ENCODE data around the gene JAG1. TPM values are rescaled to one million over a fixed set of nuclear protein-coding genes. Genes with fewer than 3 reads are reported as not detected.
A peak's percentile ranks its signal among the peaks of the same experiment; 100 is the strongest.

The JAG1 gene
- polyA plus RNA-seq, 4 donors = 6.3 to 63.7 (median 15.7) TPM

DNA sequence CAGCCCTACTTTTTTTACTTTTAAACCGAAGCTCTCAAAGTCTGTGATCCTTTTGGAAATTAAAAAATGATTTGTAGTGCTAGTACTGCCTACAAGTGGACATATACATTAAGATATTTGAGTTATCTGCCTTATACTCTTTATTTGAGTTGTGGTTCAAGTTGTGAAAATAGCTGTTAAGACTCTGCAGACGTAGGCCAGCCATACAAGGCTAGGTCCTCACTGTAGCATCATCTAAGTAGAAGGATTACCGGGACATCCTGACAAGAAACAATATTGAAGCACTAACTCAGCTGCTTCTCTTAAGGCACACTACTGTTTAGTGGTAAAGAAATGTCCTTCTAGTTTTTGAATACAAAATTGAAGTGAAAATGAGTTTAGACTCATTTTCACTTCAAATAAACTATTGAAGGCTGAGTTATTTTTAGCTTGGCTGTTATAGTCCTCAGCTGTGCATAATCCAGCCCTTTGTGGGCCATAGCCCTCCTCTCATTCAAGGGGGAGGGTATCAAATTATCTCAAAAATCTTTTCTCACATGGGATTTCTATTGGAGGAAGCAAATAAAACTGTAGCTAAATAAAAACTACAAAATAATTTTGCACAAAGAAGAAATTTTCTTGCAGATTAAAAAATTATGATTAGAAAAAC, 68.1 kb downstream of the JAG1 start:
- no peak for FAIRE-seq
- H3K4me3 ChIP-seq (ENCODE audit: low read depth in 1 of 3, low read length in 3 of 3) = no peak overlapping the region
- WGBS, 3 donors = 87 to 95% (median 94%) methylated on average over 3 of the region's 3 CpGs
- no peaks in the 10 kb centered on the region for H3K9me3 ChIP-seq (ENCODE audit: control insufficient read depth in 2 of 2, insufficient read depth in 1 of 2, low read depth in 1 of 2, low read length in 1 of 2)
- no peak for DNase-seq
- no peaks in the 10 kb centered on the region for H3K4me1 ChIP-seq (ENCODE audit: control insufficient read depth in 3 of 3, insufficient read depth in 2 of 3, low read depth in 1 of 3, low read length in 2 of 3)
- H3K36me3 ChIP-seq (ENCODE audit: control insufficient read depth in 3 of 3, insufficient read depth in 2 of 3, low read depth in 1 of 3, low read length in 3 of 3) = peaks cover 0 to 7% (median 0%) of the 10 kb centered on the region in 3 donors
- peak overlapping the region in 1 of 3 donors; percentile 52 for H3K27ac ChIP-seq (ENCODE audit: low read depth in 1 of 3, low read length in 2 of 3)
- no peaks in the 10 kb centered on the region for H3K27me3 ChIP-seq (ENCODE audit: control insufficient read depth in 3 of 3, insufficient read depth in 3 of 3, low read length in 3 of 3)

DNA sequence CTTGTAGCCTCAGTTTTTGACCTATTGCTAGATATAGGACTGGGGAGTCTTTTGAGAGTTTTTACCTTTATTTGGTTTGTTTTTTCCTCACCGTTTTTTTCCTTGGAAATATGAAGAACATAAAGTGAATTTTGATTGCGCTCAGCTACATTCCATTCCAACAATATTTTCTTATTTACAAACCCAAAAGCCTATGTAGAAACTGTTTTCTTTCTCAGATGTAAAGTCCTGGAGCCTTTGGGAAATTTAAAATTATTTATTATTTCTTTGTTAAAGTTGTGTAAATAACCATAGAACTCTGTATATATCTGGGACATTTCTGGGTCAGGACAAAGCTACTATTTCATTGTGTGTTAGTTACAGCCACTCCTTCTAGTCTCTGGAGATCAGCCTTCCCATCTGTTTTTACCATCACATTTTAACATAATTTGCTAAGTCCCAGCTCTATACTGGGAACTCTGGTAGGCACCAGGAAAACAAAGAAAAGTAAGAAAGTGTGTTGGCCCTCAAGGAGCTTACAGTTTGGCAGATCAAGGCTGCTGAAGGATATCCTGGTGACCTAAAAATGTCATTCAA, 68.8 kb downstream of the JAG1 start:
- Histone ChIP-seq H3K36me3 (ENCODE audit: control insufficient read depth in 3 of 3, insufficient read depth in 2 of 3, low read depth in 1 of 3, low read length in 3 of 3) (peaks cover 0 to 4% (median 0%) of the 10 kb centered on the region in 3 donors), H3K27me3 (ENCODE audit: control insufficient read depth in 3 of 3, insufficient read depth in 3 of 3, low read length in 3 of 3) (no peaks in the 10 kb centered on the region), H3K9me3 (ENCODE audit: control insufficient read depth in 2 of 2, insufficient read depth in 1 of 2, low read depth in 1 of 2, low read length in 1 of 2) (no peaks in the 10 kb centered on the region), H3K27ac (ENCODE audit: low read depth in 1 of 3, low read length in 2 of 3) (peak overlapping the region in 1 of 3 donors; percentile 52), H3K4me3 (ENCODE audit: low read depth in 1 of 3, low read length in 3 of 3) (no peak overlapping the region), H3K4me1 (ENCODE audit: control insufficient read depth in 3 of 3, insufficient read depth in 2 of 3, low read depth in 1 of 3, low read length in 2 of 3) (no peaks in the 10 kb centered on the region)
- FAIRE-seq = no peak
- WGBS, 3 donors = 86 to 93% (median 93%) methylated on average over 2 of the region's 2 CpGs
- DNase-seq = no peak

DNA sequence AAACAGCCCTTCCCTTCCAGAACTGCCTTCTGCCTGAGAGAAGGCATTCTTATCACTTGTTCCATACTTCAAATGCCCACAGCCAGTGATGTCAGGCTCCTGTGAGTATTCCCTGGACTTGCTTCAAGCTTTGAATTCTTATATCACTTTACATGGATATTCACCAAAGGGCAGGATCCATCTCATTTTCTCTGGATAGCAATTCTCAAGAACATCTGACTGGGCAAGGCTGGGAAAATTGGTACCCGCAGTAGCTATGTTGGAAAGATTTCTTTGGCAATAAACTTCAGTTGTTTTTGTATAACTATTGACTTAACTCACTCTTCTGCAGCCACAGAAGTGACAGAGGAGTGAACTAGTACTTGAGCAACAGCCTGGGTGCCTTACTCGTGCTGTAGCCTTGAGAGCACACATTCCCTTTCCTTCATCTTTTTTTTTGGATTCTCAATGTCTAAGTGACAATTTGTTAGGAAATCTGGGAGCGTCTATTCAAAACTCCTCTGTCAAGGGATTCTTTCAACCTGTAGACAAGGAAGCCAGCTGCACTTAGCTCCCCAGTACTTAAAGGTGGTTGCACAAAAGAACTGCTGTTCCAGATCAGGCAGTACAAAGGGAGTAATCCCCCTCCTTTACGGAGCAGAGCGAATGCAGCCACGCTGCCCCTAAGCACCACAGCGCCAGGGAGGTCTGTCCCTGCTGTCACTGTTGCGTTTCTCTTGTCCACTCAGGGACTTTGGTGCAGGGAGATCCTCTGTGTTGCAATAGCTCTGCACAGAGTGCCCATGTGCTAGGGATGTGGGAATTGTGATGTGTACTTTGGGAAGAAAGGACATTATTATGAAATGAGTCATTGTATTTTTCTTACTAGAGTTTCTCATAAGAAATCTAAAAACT, 69.6 kb downstream of the JAG1 start:
- WGBS, 3 donors = 81 to 93% (median 92%) methylated on average over 8 of the region's 8 CpGs
- no peak for DNase-seq
- no peaks in the 10 kb centered on the region for H3K9me3 ChIP-seq (ENCODE audit: control insufficient read depth in 2 of 2, insufficient read depth in 1 of 2, low read depth in 1 of 2, low read length in 1 of 2)
- no peaks in the 10 kb centered on the region for H3K4me1 ChIP-seq (ENCODE audit: control insufficient read depth in 3 of 3, insufficient read depth in 2 of 3, low read depth in 1 of 3, low read length in 2 of 3)
- H3K27ac ChIP-seq (ENCODE audit: low read depth in 1 of 3, low read length in 2 of 3) = peak overlapping the region in 2 of 3 donors; percentile 8 to 68
- no peaks in the 10 kb centered on the region for H3K27me3 ChIP-seq (ENCODE audit: control insufficient read depth in 3 of 3, insufficient read depth in 3 of 3, low read length in 3 of 3)
- no peak overlapping the region for H3K4me3 ChIP-seq (ENCODE audit: low read depth in 1 of 3, low read length in 3 of 3)
- H3K36me3 ChIP-seq (ENCODE audit: control insufficient read depth in 3 of 3, insufficient read depth in 2 of 3, low read depth in 1 of 3, low read length in 3 of 3) = peaks cover 0 to 4% (median 0%) of the 10 kb centered on the region in 3 donors
- FAIRE-seq = no peak

- FAIRE-seq (no peak), DNase-seq (no peak)
- WGBS, 3 donors = 76 to 86% (median 82%) methylated on average over 4 of the region's 4 CpGs
- H3K27ac ChIP-seq (ENCODE audit: low read depth in 1 of 3, low read length in 2 of 3) = peak overlapping the region in 1 of 3 donors; percentile 3
- H3K4me3 ChIP-seq (ENCODE audit: low read depth in 1 of 3, low read length in 3 of 3) = no peak overlapping the region
- no peaks in the 10 kb centered on the region for H3K4me1 ChIP-seq (ENCODE audit: control insufficient read depth in 3 of 3, insufficient read depth in 2 of 3, low read depth in 1 of 3, low read length in 2 of 3)
- no peaks in the 10 kb centered on the region for H3K9me3 ChIP-seq (ENCODE audit: control insufficient read depth in 2 of 2, insufficient read depth in 1 of 2, low read depth in 1 of 2, low read length in 1 of 2)
- no peaks in the 10 kb centered on the region for H3K27me3 ChIP-seq (ENCODE audit: control insufficient read depth in 3 of 3, insufficient read depth in 3 of 3, low read length in 3 of 3)
- peaks cover 0 to 2% (median 0%) of the 10 kb centered on the region in 3 donors for H3K36me3 ChIP-seq (ENCODE audit: control insufficient read depth in 3 of 3, insufficient read depth in 2 of 3, low read depth in 1 of 3, low read length in 3 of 3)
These were observed 70.4 kb downstream of the JAG1 start for GRCh38 chr20:10603378-10603777.

DNA sequence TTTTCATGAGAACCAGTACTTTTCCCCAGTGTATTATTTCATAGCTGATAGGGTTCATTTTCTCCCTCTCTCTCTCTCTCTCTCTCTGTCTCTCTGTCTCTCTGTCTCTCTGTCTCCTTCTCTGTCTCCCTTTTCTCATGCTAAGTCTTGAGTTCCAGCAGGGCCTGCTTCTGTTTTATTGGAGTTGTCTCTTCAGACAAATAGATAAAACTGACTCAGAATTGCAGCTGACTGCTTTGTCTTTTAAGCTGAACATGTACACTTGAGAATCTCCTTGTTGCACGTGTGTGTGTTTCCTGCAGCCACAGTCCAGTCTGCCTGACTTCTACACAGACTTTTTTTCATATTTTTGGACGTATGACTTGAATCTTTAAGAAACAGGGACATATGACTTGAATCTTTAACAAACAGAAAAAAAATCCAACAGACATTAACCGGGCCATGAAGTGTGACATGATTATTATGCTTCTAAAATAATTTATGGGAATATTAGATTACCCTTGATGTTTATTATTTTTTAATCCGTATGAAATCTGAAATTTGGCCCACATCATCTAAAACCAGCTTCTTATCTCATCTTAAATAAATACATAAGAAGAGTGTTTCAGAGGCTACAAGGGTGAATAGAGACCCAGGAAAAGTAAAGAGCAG, 71.5 kb downstream of the JAG1 start:
- 69 to 82% (median 75%) methylated on average over 4 of the region's 4 CpGs for WGBS, 3 donors
- H3K27ac ChIP-seq (ENCODE audit: low read depth in 1 of 3, low read length in 2 of 3) = no peak overlapping the region
- H3K27me3 ChIP-seq (ENCODE audit: control insufficient read depth in 3 of 3, insufficient read depth in 3 of 3, low read length in 3 of 3) = no peaks in the 10 kb centered on the region
- DNase-seq (no peak), FAIRE-seq (no peak)
- H3K4me3 ChIP-seq (ENCODE audit: low read depth in 1 of 3, low read length in 3 of 3) = no peak overlapping the region
- peaks cover 0 to 2% (median 0%) of the 10 kb centered on the region in 3 donors for H3K36me3 ChIP-seq (ENCODE audit: control insufficient read depth in 3 of 3, insufficient read depth in 2 of 3, low read depth in 1 of 3, low read length in 3 of 3)
- H3K4me1 ChIP-seq (ENCODE audit: control insufficient read depth in 3 of 3, insufficient read depth in 2 of 3, low read depth in 1 of 3, low read length in 2 of 3) = no peaks in the 10 kb centered on the region
- no peaks in the 10 kb centered on the region for H3K9me3 ChIP-seq (ENCODE audit: control insufficient read depth in 2 of 2, insufficient read depth in 1 of 2, low read depth in 1 of 2, low read length in 1 of 2)

- 93 to 100% (median 94%) methylated on average over 1 of the region's 1 CpG for WGBS, 3 donors
- H3K27ac ChIP-seq (ENCODE audit: low read depth in 1 of 3, low read length in 2 of 3) = no peak overlapping the region
- FAIRE-seq = no peak
These were observed 76.2 kb downstream of the JAG1 start for GRCh38 chr20:10597637-10598036.

GRCh38 chr20:10596710-10597121, 77.1 kb downstream of the JAG1 start:
- Histone ChIP-seq H3K4me1 (ENCODE audit: control insufficient read depth in 3 of 3, insufficient read depth in 2 of 3, low read depth in 1 of 3, low read length in 2 of 3) (no peaks in the 10 kb centered on the region), H3K9me3 (ENCODE audit: control insufficient read depth in 2 of 2, insufficient read depth in 1 of 2, low read depth in 1 of 2, low read length in 1 of 2) (no peaks in the 10 kb centered on the region), H3K4me3 (ENCODE audit: low read depth in 1 of 3, low read length in 3 of 3) (no peak overlapping the region), H3K36me3 (ENCODE audit: control insufficient read depth in 3 of 3, insufficient read depth in 2 of 3, low read depth in 1 of 3, low read length in 3 of 3) (no peaks in the 10 kb centered on the region), H3K27me3 (ENCODE audit: control insufficient read depth in 3 of 3, insufficient read depth in 3 of 3, low read length in 3 of 3) (no peaks in the 10 kb centered on the region), H3K27ac (ENCODE audit: low read depth in 1 of 3, low read length in 2 of 3) (no peak overlapping the region)
- DNase-seq (no peak), FAIRE-seq (no peak)
- WGBS, 3 donors = 70 to 92% (median 86%) methylated on average over 4 of the region's 4 CpGs

More at GRCh38 chr20:10597637-10598036, 76.2 kb downstream of the JAG1 start:
- Histone ChIP-seq H3K27me3 (ENCODE audit: control insufficient read depth in 3 of 3, insufficient read depth in 3 of 3, low read length in 3 of 3) (no peaks in the 10 kb centered on the region), H3K9me3 (ENCODE audit: control insufficient read depth in 2 of 2, insufficient read depth in 1 of 2, low read depth in 1 of 2, low read length in 1 of 2) (no peaks in the 10 kb centered on the region), H3K4me1 (ENCODE audit: control insufficient read depth in 3 of 3, insufficient read depth in 2 of 3, low read depth in 1 of 3, low read length in 2 of 3) (no peaks in the 10 kb centered on the region), H3K36me3 (ENCODE audit: control insufficient read depth in 3 of 3, insufficient read depth in 2 of 3, low read depth in 1 of 3, low read length in 3 of 3) (no peaks in the 10 kb centered on the region), H3K4me3 (ENCODE audit: low read depth in 1 of 3, low read length in 3 of 3) (no peak overlapping the region)
- DNase-seq = no peak

- FAIRE-seq (no peak), DNase-seq (no peak)
- WGBS, 3 donors = 86 to 87% (median 86%) methylated on average over 3 of the region's 3 CpGs
- Histone ChIP-seq H3K9me3 (ENCODE audit: control insufficient read depth in 2 of 2, insufficient read depth in 1 of 2, low read depth in 1 of 2, low read length in 1 of 2) (no peaks in the 10 kb centered on the region), H3K36me3 (ENCODE audit: control insufficient read depth in 3 of 3, insufficient read depth in 2 of 3, low read depth in 1 of 3, low read length in 3 of 3) (no peaks in the 10 kb centered on the region), H3K27ac (ENCODE audit: low read depth in 1 of 3, low read length in 2 of 3) (peak overlapping the region in 1 of 3 donors; percentile 16), H3K4me3 (ENCODE audit: low read depth in 1 of 3, low read length in 3 of 3) (no peak overlapping the region), H3K4me1 (ENCODE audit: control insufficient read depth in 3 of 3, insufficient read depth in 2 of 3, low read depth in 1 of 3, low read length in 2 of 3) (no peaks in the 10 kb centered on the region), H3K27me3 (ENCODE audit: control insufficient read depth in 3 of 3, insufficient read depth in 3 of 3, low read length in 3 of 3) (no peaks in the 10 kb centered on the region)
These were observed 77.8 kb downstream of the JAG1 start for GRCh38 chr20:10595985-10596384.

Data from small intestine (tissue), 7 donors.